Panc1 (cell line): ENCODE results near the gene ITFG2. TPM values are rescaled to one million over a fixed set of nuclear protein-coding genes. Genes with fewer than 3 reads are reported as not detected.

Experiments used
- ATAC-seq: fragments of 200-7000 bp; cut with Tn5 transposase; 2 replicates; pipeline ENCODE4 v1.9.1; 2020; ENCODE audit warnings: mild to moderate bottlenecking, moderate library complexity
- BruUV-seq: library from RNA; stranded (reverse); fragments of 400-500 nt; replicated peaks from 2 replicates; lab custom pipeline; 2021; lab: Mats Ljungman, UMichigan
- CTCF ChIA-PET: fragments of 300-600 bp; sonication (Branson Sonifier 250); formaldehyde crosslinking; loops from one replicate; lab custom pipeline; 2022; ENCODE audit warnings: antibody characterized with exemption; lab: Charles Lee
- POLR2A ChIA-PET: fragments of 300-600 bp; sonication (Branson Sonifier 250); formaldehyde crosslinking; loops from one replicate; lab custom pipeline; 2022; ENCODE audit warnings: antibody characterized with exemption; lab: Charles Lee
- DNase-seq: peaks from one replicate; pipeline ENCODE4 v3.0.0-alpha.2; 2010; ENCODE audit warnings: low read depth, low spot score
- H3K27ac ChIP-seq: 2 replicates; pipeline ENCODE4 v1.5.1; 2011; ENCODE audit warnings: mild to moderate bottlenecking, low read length, inconsistent platforms
- H3K27me3 ChIP-seq: fragments of 200-500 bp; sonication (Bioruptor generic); 2 replicates; pipeline ENCODE4 v1.6.0; 2014; ENCODE audit warnings: low read length, inconsistent platforms; ENCODE audit not compliant: control insufficient read depth, insufficient read depth
- H3K36me3 ChIP-seq: fragments of 200-500 bp; sonication (Bioruptor generic); 2 replicates; pipeline ENCODE4 v1.5.1; 2014; ENCODE audit warnings: inconsistent platforms, mild to moderate bottlenecking, low read length, moderate library complexity; ENCODE audit not compliant: control insufficient read depth, insufficient read depth
- H3K4me1 ChIP-seq: 2 replicates; pipeline ENCODE4 v1.5.1; 2011; ENCODE audit warnings: inconsistent platforms, mild to moderate bottlenecking, low read length, moderate library complexity; ENCODE audit not compliant: control insufficient read depth, insufficient read depth
- H3K4me3 ChIP-seq, 2 experiments: 2 replicates each; pipeline ENCODE4 v1.5.1; 2011 to 2012; ENCODE audit warnings: low read depth in 2 of 2, low read length in 2 of 2, mild to moderate bottlenecking in 2 of 2, inconsistent platforms in 1 of 2, moderate library complexity in 1 of 2
- H3K9me3 ChIP-seq: fragments of 200-500 bp; sonication (Bioruptor generic); 2 replicates; pipeline ENCODE4 v1.5.1; 2014; ENCODE audit warnings: low read depth, mild to moderate bottlenecking, inconsistent platforms, low read length, moderate library complexity; ENCODE audit not compliant: control insufficient read depth, insufficient read depth
- POLR2AphosphoS5 ChIP-seq: IDR thresholded peaks from 2 replicates; pipeline ENCODE4 v1.6.1; 2012; ENCODE audit warnings: mild to moderate bottlenecking, low read depth, low read length, moderate library complexity
- SIN3A ChIP-seq: IDR thresholded peaks from 2 replicates; pipeline ENCODE4 v1.6.1; 2012; ENCODE audit warnings: low read depth, mild to moderate bottlenecking, low read length, moderate library complexity, borderline replicate concordance; ENCODE audit not compliant: insufficient read depth
- TCF7L2 ChIP-seq: IDR thresholded peaks from 2 replicates; pipeline ENCODE4 v1.6.1; 2011; ENCODE audit warnings: mild to moderate bottlenecking, low read depth, low read length, inconsistent platforms
- in situ Hi-C: cut with HindIII; loops from 2 replicates; pipeline ENCODE4 v1.10.0; 2016; ENCODE audit warnings: low sequenced_read_pairs, low pct_unique_long_range_greater_than_20kb
- intact Hi-C: fragments of 100-400 bp; cut with micrococcal nuclease; formaldehyde crosslinking; loops from one replicate; pipeline ENCODE4 v1.10.0; 2022; ENCODE audit not compliant: unreplicated experiment
- total RNA-seq: library from RNA; stranded (reverse); gene quantifications from one replicate; pipeline ENCODE4 v1.2.1, GENCODE V29; 2021; ENCODE audit not compliant: unreplicated experiment
- TF ChIP-seq, protein P1 (sequence below): fragments of 450-650 bp; IDR thresholded peaks from 2 replicates; pipeline ENCODE4 v1.5.1; 2017; ENCODE audit warnings: mild to moderate bottlenecking
- TF ChIP-seq, protein P2 (sequence below), 2 experiments: IDR thresholded peaks; 2 replicates each; pipeline ENCODE4 v1.6.1; 2011 to 2012; ENCODE audit warnings: low read depth in 2 of 2, control low read depth in 1 of 2, low read length in 1 of 2, mild to moderate bottlenecking in 1 of 2, moderate library complexity in 1 of 2; ENCODE audit not compliant: insufficient read depth in 1 of 2

ITFG2 gene
- total RNA-seq, 1 experiment from 2014 or later = 17.4 TPM

DNA sequence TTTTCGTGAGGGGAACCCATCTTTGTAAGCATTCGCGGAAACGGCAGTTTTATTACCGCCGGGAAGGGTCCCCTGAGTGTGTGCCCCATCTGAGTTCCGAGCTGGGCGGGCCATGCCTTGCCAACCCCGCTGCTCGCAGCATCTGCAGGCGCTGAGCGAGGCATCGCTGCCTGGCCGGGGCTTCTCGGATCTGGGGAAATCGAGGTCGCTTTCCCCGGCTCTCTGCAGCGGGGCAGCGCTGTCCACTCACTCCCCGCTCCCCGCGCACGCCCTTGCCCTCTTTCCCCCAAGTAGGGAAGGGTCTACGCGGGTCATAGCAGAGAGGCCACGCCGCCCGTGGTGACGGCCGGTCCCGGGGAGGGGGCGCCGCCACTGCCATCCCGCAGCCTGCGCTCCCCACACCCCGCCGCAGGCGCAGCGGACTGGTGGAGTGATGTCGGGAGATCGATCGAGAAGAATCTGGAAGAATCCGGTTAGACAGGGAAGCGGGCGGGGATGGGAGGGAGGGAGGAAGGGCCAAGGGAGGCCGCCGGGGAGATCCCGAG is 18.2 kb upstream of the ITFG2 start:
- H3K27ac ChIP-seq = peak overlapping the region; percentile 63; the same call in 1 of the 2 replicates
- H3K27me3 ChIP-seq = no peaks in the 10 kb centered on the region
- POLR2A ChIA-PET = interaction anchor here (0.7 kb wide), 1 partner anchor 982 kb away, joined by 10 read pairs; no protein-coding TSS in a partner anchor
- ATAC-seq = peak; percentile 47
- intact Hi-C loops = no loop called here
- peaks cover 12% of the 10 kb centered on the region for H3K36me3 ChIP-seq
- no TSS peak for BruUV-seq
- no peak for TF ChIP-seq TCF7L2
- TF ChIP-seq, protein P1, sequence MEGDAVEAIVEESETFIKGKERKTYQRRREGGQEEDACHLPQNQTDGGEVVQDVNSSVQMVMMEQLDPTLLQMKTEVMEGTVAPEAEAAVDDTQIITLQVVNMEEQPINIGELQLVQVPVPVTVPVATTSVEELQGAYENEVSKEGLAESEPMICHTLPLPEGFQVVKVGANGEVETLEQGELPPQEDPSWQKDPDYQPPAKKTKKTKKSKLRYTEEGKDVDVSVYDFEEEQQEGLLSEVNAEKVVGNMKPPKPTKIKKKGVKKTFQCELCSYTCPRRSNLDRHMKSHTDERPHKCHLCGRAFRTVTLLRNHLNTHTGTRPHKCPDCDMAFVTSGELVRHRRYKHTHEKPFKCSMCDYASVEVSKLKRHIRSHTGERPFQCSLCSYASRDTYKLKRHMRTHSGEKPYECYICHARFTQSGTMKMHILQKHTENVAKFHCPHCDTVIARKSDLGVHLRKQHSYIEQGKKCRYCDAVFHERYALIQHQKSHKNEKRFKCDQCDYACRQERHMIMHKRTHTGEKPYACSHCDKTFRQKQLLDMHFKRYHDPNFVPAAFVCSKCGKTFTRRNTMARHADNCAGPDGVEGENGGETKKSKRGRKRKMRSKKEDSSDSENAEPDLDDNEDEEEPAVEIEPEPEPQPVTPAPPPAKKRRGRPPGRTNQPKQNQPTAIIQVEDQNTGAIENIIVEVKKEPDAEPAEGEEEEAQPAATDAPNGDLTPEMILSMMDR = no peak
- no peak for TF ChIP-seq SIN3A
- TF ChIP-seq, protein P2, sequence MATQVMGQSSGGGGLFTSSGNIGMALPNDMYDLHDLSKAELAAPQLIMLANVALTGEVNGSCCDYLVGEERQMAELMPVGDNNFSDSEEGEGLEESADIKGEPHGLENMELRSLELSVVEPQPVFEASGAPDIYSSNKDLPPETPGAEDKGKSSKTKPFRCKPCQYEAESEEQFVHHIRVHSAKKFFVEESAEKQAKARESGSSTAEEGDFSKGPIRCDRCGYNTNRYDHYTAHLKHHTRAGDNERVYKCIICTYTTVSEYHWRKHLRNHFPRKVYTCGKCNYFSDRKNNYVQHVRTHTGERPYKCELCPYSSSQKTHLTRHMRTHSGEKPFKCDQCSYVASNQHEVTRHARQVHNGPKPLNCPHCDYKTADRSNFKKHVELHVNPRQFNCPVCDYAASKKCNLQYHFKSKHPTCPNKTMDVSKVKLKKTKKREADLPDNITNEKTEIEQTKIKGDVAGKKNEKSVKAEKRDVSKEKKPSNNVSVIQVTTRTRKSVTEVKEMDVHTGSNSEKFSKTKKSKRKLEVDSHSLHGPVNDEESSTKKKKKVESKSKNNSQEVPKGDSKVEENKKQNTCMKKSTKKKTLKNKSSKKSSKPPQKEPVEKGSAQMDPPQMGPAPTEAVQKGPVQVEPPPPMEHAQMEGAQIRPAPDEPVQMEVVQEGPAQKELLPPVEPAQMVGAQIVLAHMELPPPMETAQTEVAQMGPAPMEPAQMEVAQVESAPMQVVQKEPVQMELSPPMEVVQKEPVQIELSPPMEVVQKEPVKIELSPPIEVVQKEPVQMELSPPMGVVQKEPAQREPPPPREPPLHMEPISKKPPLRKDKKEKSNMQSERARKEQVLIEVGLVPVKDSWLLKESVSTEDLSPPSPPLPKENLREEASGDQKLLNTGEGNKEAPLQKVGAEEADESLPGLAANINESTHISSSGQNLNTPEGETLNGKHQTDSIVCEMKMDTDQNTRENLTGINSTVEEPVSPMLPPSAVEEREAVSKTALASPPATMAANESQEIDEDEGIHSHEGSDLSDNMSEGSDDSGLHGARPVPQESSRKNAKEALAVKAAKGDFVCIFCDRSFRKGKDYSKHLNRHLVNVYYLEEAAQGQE (IDR thresholded peaks at IDR 0.05; ENCODE audit: insufficient read depth in 1 of 2, low read depth in 2 of 2, low read length in 1 of 2) = no peak
- no peak for TF ChIP-seq POLR2AphosphoS5
- CTCF ChIA-PET = interaction anchor here (2.3 kb wide), 1 partner anchor 11 kb away, joined by 7 read pairs; no protein-coding TSS in a partner anchor
- in situ Hi-C loops = no loop called here
- no peaks in the 10 kb centered on the region for H3K9me3 ChIP-seq
- peaks cover 14% of the 10 kb centered on the region for H3K4me1 ChIP-seq
- DNase-seq = no peak
- peak overlapping the region; percentile 53 to 58 for H3K4me3 ChIP-seq

DNA sequence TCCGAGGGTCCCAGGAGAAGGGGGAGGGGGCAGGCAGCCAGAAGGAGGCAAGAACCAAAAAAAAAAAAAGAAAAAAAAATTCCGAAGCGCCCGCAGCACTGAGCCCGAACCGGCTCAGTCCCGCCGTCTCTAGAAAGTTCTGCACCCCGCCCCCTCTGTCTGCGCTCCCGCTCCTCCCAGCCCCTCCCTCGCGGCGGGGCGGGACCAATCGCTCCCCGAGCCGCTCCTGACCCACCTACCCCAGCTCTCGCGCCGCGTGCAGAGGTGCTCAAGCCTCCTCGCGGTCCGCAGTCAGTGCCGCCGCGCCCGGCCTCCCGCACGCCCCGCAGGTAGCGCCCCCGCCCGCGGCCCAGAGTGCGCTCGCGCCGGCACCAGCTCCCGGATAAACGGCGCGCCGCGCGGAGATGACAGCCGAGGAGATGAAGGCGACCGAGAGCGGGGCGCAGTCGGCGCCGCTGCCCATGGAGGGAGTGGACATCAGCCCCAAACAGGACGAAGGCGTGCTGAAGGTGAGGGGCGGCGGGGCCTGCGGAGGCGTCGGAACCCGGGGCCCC is 17.7 kb upstream of the ITFG2 start, which contains the start of gene FKBP4:
Gene FKBP4, plus strand, starts transcription at position 235 of the 554 bp plus-strand sequence. Its CDS starts 170 bp downstream, at position 405.
- TF ChIP-seq SIN3A (no peak), TCF7L2 (no peak), POLR2AphosphoS5 (peak; percentile 61; the same call in 1 of the 2 replicates)
- TF ChIP-seq, protein P2 (IDR thresholded peaks at IDR 0.05; ENCODE audit: insufficient read depth in 1 of 2, low read depth in 2 of 2, low read length in 1 of 2) = no peak
- TF ChIP-seq, protein P1 = no peak
- peaks cover 12% of the 10 kb centered on the region for H3K36me3 ChIP-seq
- DNase-seq = no peak
- in situ Hi-C loops = no loop called here
- ChIA-PET POLR2A (no interaction called here), CTCF (interaction anchor here (2.3 kb wide), 1 partner anchor 11 kb away, joined by 7 read pairs; no protein-coding TSS in a partner anchor)
- no TSS peak for BruUV-seq
- H3K9me3 ChIP-seq = no peaks in the 10 kb centered on the region
- intact Hi-C loops = no loop called here
- ATAC-seq = peak; percentile 94
- H3K27me3 ChIP-seq = no peaks in the 10 kb centered on the region
- peaks cover 14% of the 10 kb centered on the region for H3K4me1 ChIP-seq
- peak within 1 kb of the TSS; percentile 53 to 80 for H3K4me3 ChIP-seq
- peak within 1 kb of the TSS; percentile 74 for H3K27ac ChIP-seq
